Measurements from ENCODE around the gene DLX6. TPM values are rescaled to one million over a fixed set of nuclear protein-coding genes. Genes with fewer than 3 reads are reported as not detected.
A peak's percentile ranks its signal among the peaks of the same experiment; 100 is the strongest.

The DLX6 gene
- total RNA-seq, 1 experiment from 2014 or later: 1.1 TPM

- DNase-seq: no peak
- CTCF ChIA-PET: interaction anchor here (0.6 kb wide), 1 partner anchor 248 kb away, joined by 4 read pairs; no protein-coding TSS in a partner anchor
- peaks cover 88% of the 10 kb centered on the region for H3K27me3 Mint-ChIP-seq (ENCODE audit: unreplicated experiment)
- H3K9me3 Mint-ChIP-seq (ENCODE audit: low read depth, unreplicated experiment): no peaks in the 10 kb centered on the region
- TF ChIP-seq CTCF (IDR thresholded peaks at IDR 0.05; ENCODE audit: unreplicated experiment): no peak
- no TSS peak for BruUV-seq (replicated peaks)
- H3K36me3 Mint-ChIP-seq (ENCODE audit: insufficient read depth, unreplicated experiment): peaks cover 9% of the 10 kb centered on the region
- H3K4me3 Mint-ChIP-seq (ENCODE audit: low read depth, unreplicated experiment): peak overlapping the region; percentile 78
- peaks cover 10% of the 10 kb centered on the region for H3K4me1 Mint-ChIP-seq (ENCODE audit: low read depth, unreplicated experiment)
- intact Hi-C loops (cut with micrococcal nuclease; ENCODE audit: unreplicated experiment): no loop called here
- H3K27ac Mint-ChIP-seq (ENCODE audit: unreplicated experiment): no peak overlapping the region
These were observed 10.5 kb downstream of the DLX6 start for GRCh38 chr7:97015756-97016380.

GRCh38 chr7:97016381-97017191, 11.2 kb downstream of the DLX6 start:
- no TSS peak for BruUV-seq (replicated peaks)
- intact Hi-C loops (cut with micrococcal nuclease; ENCODE audit: unreplicated experiment): no loop called here
- peak overlapping the region; percentile 78 for H3K4me3 Mint-ChIP-seq (ENCODE audit: low read depth, unreplicated experiment)
- no peak for DNase-seq
- peaks cover 82% of the 10 kb centered on the region for H3K27me3 Mint-ChIP-seq (ENCODE audit: unreplicated experiment)
- no peak overlapping the region for H3K27ac Mint-ChIP-seq (ENCODE audit: unreplicated experiment)
- H3K9me3 Mint-ChIP-seq (ENCODE audit: low read depth, unreplicated experiment): no peaks in the 10 kb centered on the region
- CTCF ChIA-PET: interaction anchor here (0.6 kb wide), 1 partner anchor 249 kb away, joined by 4 read pairs; no protein-coding TSS in a partner anchor
- peaks cover 10% of the 10 kb centered on the region for H3K4me1 Mint-ChIP-seq (ENCODE audit: low read depth, unreplicated experiment)
- peaks cover 9% of the 10 kb centered on the region for H3K36me3 Mint-ChIP-seq (ENCODE audit: insufficient read depth, unreplicated experiment)
- no peak for TF ChIP-seq CTCF (IDR thresholded peaks at IDR 0.05; ENCODE audit: unreplicated experiment)

- TF ChIP-seq CTCF (IDR thresholded peaks at IDR 0.05; ENCODE audit: unreplicated experiment): no peak
- H3K4me3 Mint-ChIP-seq (ENCODE audit: low read depth, unreplicated experiment): peak overlapping the region; percentile 78
- peaks cover 78% of the 10 kb centered on the region for H3K27me3 Mint-ChIP-seq (ENCODE audit: unreplicated experiment)
- intact Hi-C loops (cut with micrococcal nuclease; ENCODE audit: unreplicated experiment): no loop called here
- H3K27ac Mint-ChIP-seq (ENCODE audit: unreplicated experiment): no peak overlapping the region
- H3K9me3 Mint-ChIP-seq (ENCODE audit: low read depth, unreplicated experiment): no peaks in the 10 kb centered on the region
- H3K36me3 Mint-ChIP-seq (ENCODE audit: insufficient read depth, unreplicated experiment): peaks cover 9% of the 10 kb centered on the region
- no TSS peak for BruUV-seq (replicated peaks)
- H3K4me1 Mint-ChIP-seq (ENCODE audit: low read depth, unreplicated experiment): peaks cover 10% of the 10 kb centered on the region
- CTCF ChIA-PET: no interaction called here
- no peak for DNase-seq
These were observed 12.1 kb downstream of the DLX6 start for GRCh38 chr7:97017192-97018125.

GRCh38 chr7:97018126-97018601, 12.8 kb downstream of the DLX6 start:
- no peak overlapping the region for H3K27ac Mint-ChIP-seq (ENCODE audit: unreplicated experiment)
- CTCF ChIA-PET: no interaction called here
- peaks cover 78% of the 10 kb centered on the region for H3K27me3 Mint-ChIP-seq (ENCODE audit: unreplicated experiment)
- H3K4me1 Mint-ChIP-seq (ENCODE audit: low read depth, unreplicated experiment): peaks cover 10% of the 10 kb centered on the region
- H3K4me3 Mint-ChIP-seq (ENCODE audit: low read depth, unreplicated experiment): no peak overlapping the region
- TF ChIP-seq CTCF (IDR thresholded peaks at IDR 0.05; ENCODE audit: unreplicated experiment): no peak
- intact Hi-C loops (cut with micrococcal nuclease; ENCODE audit: unreplicated experiment): no loop called here
- H3K36me3 Mint-ChIP-seq (ENCODE audit: insufficient read depth, unreplicated experiment): peaks cover 9% of the 10 kb centered on the region
- H3K9me3 Mint-ChIP-seq (ENCODE audit: low read depth, unreplicated experiment): no peaks in the 10 kb centered on the region
- no peak for DNase-seq
- BruUV-seq (replicated peaks): no TSS peak
